CD4-positive, CD25-positive, alpha-beta regulatory T cell (primary cell): Measurements from ENCODE around the gene LIMS1. TPM values are rescaled to one million over a fixed set of nuclear protein-coding genes. Genes with fewer than 3 reads are reported as not detected.

Source experiments
- ATAC-seq, 2 donors: fragments of 150-1000 bp; cut with Tn5 transposase; one replicate each; pipeline ENCODE4 v1.10.0; 2021; ENCODE audit warnings: low read depth in 2 of 2, moderate number of reproducible peaks in 2 of 2, moderate library complexity in 1 of 2
- DNase-seq, 3 donors: peaks; one replicate each; pipeline versions ENCODE4 v3.0.0 to v3.0.0-alpha.2; 2012 to 2022; ENCODE audit warnings: mixed read lengths in 1 of 3
- H3K27ac ChIP-seq: one replicate; pipeline ENCODE4 v1.7.0; 2013; ENCODE audit warnings: mild to moderate bottlenecking, low read length; ENCODE audit not compliant: insufficient read depth, poor library complexity, severe bottlenecking
- H3K27me3 ChIP-seq: one replicate; pipeline ENCODE4 v1.7.0; 2013; ENCODE audit warnings: low read length; ENCODE audit not compliant: control insufficient read depth, insufficient read depth
- H3K36me3 ChIP-seq: one replicate; pipeline ENCODE4 v1.7.0; 2013; ENCODE audit warnings: mild to moderate bottlenecking, low read length, moderate library complexity; ENCODE audit not compliant: control insufficient read depth, insufficient read depth
- H3K4me1 ChIP-seq: 2 replicates; pipeline ENCODE4 v1.7.0; 2013; ENCODE audit warnings: mild to moderate bottlenecking, low read length; ENCODE audit not compliant: insufficient read depth, control insufficient read depth, poor library complexity, severe bottlenecking
- H3K4me3 ChIP-seq: one replicate; pipeline ENCODE4 v1.7.0; 2013; ENCODE audit warnings: low read depth, mild to moderate bottlenecking, low read length, moderate library complexity
- H3K9me3 ChIP-seq, 2 experiments: 1 replicate in 1 of 2; 2 replicates in 1 of 2; pipeline ENCODE4 v1.7.0; 2013; ENCODE audit warnings: low read length in 2 of 2, mild to moderate bottlenecking in 1 of 2, moderate library complexity in 1 of 2; ENCODE audit not compliant: control insufficient read depth in 2 of 2
- H3K27ac Mint-ChIP-seq, 3 donors: one replicate each; pipeline ENCODE4 v1.8.0; 2020 to 2022; ENCODE audit warnings: mild to moderate bottlenecking in 3 of 3, mixed read lengths in 3 of 3, moderate library complexity in 2 of 3
- H3K27me3 Mint-ChIP-seq: one replicate; pipeline ENCODE4 v1.8.0; 2022; ENCODE audit warnings: mild to moderate bottlenecking, mixed read lengths
- H3K36me3 Mint-ChIP-seq: one replicate; pipeline ENCODE4 v1.8.0; 2020; ENCODE audit warnings: mixed read lengths
- H3K4me1 Mint-ChIP-seq, 4 donors: one replicate each; pipeline ENCODE4 v1.8.0; 2020 to 2022; ENCODE audit warnings: mixed read lengths in 4 of 4, mild to moderate bottlenecking in 1 of 4
- H3K4me3 Mint-ChIP-seq, 4 donors: one replicate each; pipeline ENCODE4 v1.8.0; 2020 to 2022; ENCODE audit warnings: mild to moderate bottlenecking in 4 of 4, mixed read lengths in 4 of 4, moderate library complexity in 3 of 4
- H3K9me3 Mint-ChIP-seq, 7 donors: one replicate each; pipeline ENCODE4 v1.8.0; 2020 to 2022; ENCODE audit warnings: mixed read lengths in 7 of 7, mild to moderate bottlenecking in 3 of 7, moderate library complexity in 2 of 7
- polyA plus RNA-seq, 4 donors: library from polyadenylated mRNA; unstranded; fragments of 300-500 nt; fragmentation: Illumina TruSeq; gene quantifications; one replicate each; pipeline ENCODE4 v1.2.3, GENCODE V29; 2021
- total RNA-seq: library from RNA; stranded (reverse); gene quantifications from one replicate; pipeline ENCODE4 v1.2.3, GENCODE V29; 2022

The LIMS1 gene
- total and polyA plus RNA-seq, 5 donors from 2014 or later: 109 to 235 (median 158) TPM

DNA sequence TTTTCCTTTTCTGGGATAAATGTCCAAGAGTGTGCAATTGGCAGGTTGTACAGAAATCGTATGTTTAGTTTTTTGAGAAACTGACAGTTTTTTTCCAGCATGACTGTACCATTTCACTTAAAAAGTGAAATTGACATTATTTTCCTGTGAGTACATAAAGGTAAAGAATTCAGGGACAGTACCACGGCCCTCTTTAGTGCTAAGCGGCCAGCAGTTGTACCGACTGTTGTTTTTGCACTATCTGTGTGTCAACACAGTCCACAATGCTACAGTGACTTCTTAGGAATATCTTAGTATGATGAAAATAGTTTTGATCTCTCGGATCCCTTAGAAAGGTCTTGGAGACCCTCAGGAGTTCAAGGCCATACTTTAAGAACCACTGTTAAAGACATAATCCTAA lies 2.6 kb downstream of the LIMS1 start:
- H3K9me3 ChIP-seq: no peaks in the 10 kb centered on the region
- H3K36me3 ChIP-seq: no peaks in the 10 kb centered on the region
- no peaks in the 10 kb centered on the region for H3K27me3 ChIP-seq
- no peak for ATAC-seq
- Mint-ChIP-seq H3K36me3 (peaks cover 6% of the 10 kb centered on the region), H3K27me3 (no peaks in the 10 kb centered on the region), H3K9me3 (no peaks in the 10 kb centered on the region), H3K27ac (no peak overlapping the region), H3K4me1 (peaks cover 27 to 66% (median 32%) of the 10 kb centered on the region in 4 donors), H3K4me3 (peak overlapping the region in 1 of 4 donors; percentile 74)
- H3K4me3 ChIP-seq: no peak overlapping the region
- no peak for DNase-seq
- H3K27ac ChIP-seq: no peak overlapping the region
- H3K4me1 ChIP-seq: peaks cover 19% of the 10 kb centered on the region

DNA sequence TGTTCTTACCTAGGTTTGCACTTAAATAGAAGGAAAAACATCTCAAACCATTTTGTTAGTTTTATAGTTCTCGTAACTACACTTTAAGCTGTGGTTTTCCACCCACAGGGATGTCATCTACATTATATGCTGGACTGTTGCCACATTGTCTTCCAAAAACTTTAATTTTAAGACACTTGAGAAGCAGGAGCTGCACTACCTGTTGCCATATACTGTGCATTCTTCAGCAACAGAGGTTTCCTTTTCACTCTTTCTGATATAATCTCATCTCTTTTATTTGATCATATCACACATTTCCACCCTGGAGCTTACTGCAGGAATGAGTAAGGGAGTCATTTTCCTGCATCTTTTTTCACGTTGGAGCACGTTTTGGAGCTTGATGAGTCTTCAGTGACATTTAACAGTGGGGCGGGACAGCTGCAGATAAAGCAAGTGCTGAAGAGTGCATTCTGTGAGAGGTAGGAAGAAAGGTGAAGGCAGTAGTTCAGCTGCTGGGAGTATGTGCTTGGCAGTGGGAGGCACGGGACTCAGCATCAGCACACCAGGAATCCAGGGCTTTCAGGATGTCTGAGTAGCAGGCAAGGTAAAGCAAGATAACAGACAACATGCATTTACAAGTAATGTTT lies 3.8 kb downstream of the LIMS1 start:
- H3K4me1 Mint-ChIP-seq: peaks cover 24 to 63% (median 30%) of the 10 kb centered on the region in 4 donors
- peaks cover 6% of the 10 kb centered on the region for H3K36me3 Mint-ChIP-seq

DNA sequence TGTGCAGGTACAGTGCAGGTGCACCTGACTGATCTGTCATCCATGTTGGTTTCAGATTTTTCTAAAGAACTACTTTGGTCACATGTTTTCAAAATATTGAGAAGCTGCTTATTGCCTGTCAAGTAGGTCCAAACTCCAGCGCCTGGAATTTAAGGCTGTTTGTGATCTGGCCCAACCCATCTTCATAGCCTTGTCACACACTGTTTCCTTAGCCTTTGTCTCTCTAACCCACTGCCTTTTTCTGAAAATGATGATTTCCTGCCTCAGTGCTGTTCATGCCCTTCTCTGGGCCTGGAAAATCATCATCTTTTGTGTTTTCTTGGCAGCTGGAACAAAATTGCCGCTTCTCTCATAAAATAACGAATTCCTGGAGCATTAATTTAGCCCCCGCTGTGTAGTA lies 7.2 kb downstream of the LIMS1 start:
- Histone ChIP-seq H3K27me3 (no peaks in the 10 kb centered on the region), H3K9me3 (no peaks in the 10 kb centered on the region), H3K36me3 (no peaks in the 10 kb centered on the region), H3K4me3 (no peak overlapping the region), H3K27ac (no peak overlapping the region), H3K4me1 (no peaks in the 10 kb centered on the region)
- no peak for DNase-seq
- H3K4me3 Mint-ChIP-seq: no peak overlapping the region
- peak overlapping the region in 1 of 3 donors; percentile 67 for H3K27ac Mint-ChIP-seq
- no peaks in the 10 kb centered on the region for H3K27me3 Mint-ChIP-seq
- peaks cover 10% of the 10 kb centered on the region for H3K36me3 Mint-ChIP-seq
- peaks cover 8 to 46% (median 15%) of the 10 kb centered on the region in 4 donors for H3K4me1 Mint-ChIP-seq
- H3K9me3 Mint-ChIP-seq: no peaks in the 10 kb centered on the region
- ATAC-seq: no peak

More for the DNA sequence above, 3.8 kb downstream of the LIMS1 start:
- H3K27me3 Mint-ChIP-seq: no peaks in the 10 kb centered on the region
- ATAC-seq: no peak
- Histone ChIP-seq H3K36me3 (no peaks in the 10 kb centered on the region), H3K27ac (no peak overlapping the region), H3K9me3 (no peaks in the 10 kb centered on the region), H3K27me3 (no peaks in the 10 kb centered on the region), H3K4me1 (peaks cover 18% of the 10 kb centered on the region), H3K4me3 (no peak overlapping the region)
- peak overlapping the region in 2 of 3 donors; percentile 74 to 79 for H3K27ac Mint-ChIP-seq
- DNase-seq: no peak
- peak overlapping the region in 1 of 4 donors; percentile 74 for H3K4me3 Mint-ChIP-seq
- no peaks in the 10 kb centered on the region for H3K9me3 Mint-ChIP-seq

DNA sequence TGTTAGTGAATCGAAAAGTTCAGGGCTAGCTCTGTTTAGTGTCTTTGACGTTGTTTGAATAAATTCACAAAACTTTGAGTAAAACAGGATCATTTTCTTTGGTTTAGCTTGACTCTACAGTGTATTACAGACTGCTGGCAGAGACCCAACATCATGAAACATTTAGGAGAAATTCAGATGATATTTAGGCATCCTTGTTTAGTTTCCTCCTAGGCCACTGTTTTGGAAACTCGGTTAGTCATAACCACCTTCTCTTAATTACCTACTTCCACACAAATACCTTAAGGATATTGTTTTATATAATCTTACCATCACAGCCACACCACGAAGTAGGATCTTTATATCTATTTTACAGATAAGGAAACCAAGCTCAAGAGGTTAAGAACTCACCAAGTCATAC lies 7.8 kb downstream of the LIMS1 start:
- no peak overlapping the region for H3K4me3 ChIP-seq
- H3K9me3 ChIP-seq: no peaks in the 10 kb centered on the region
- Mint-ChIP-seq H3K27ac (no peak overlapping the region), H3K9me3 (no peaks in the 10 kb centered on the region), H3K4me3 (no peak overlapping the region), H3K36me3 (peaks cover 10% of the 10 kb centered on the region), H3K4me1 (peaks cover 13 to 43% (median 17%) of the 10 kb centered on the region in 4 donors), H3K27me3 (no peaks in the 10 kb centered on the region)
- H3K36me3 ChIP-seq: no peaks in the 10 kb centered on the region
- no peaks in the 10 kb centered on the region for H3K27me3 ChIP-seq
- DNase-seq: no peak
- no peaks in the 10 kb centered on the region for H3K4me1 ChIP-seq
- ATAC-seq: no peak
- no peak overlapping the region for H3K27ac ChIP-seq

DNA sequence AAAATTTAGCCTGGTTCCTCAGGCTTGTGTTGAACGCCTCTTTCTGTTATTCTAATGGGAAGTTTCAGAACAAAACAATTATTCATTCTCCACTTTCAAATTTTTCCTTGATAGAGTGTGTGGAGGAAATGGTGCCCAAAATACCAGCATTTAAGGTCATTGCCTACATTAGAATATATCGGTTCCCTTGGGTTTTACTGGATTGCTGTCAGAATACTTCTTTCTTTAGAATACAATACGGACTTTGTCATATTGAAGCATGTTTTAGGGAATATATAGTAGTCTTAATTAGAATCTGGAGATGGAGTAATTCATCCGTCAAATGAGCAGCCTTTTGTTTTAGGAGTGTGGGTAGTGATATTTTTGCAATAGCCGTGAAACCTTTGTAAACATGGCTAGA lies 13.3 kb downstream of the LIMS1 start:
- no peaks in the 10 kb centered on the region for H3K9me3 Mint-ChIP-seq
- no peak for ATAC-seq
- H3K36me3 ChIP-seq: no peaks in the 10 kb centered on the region

DNA sequence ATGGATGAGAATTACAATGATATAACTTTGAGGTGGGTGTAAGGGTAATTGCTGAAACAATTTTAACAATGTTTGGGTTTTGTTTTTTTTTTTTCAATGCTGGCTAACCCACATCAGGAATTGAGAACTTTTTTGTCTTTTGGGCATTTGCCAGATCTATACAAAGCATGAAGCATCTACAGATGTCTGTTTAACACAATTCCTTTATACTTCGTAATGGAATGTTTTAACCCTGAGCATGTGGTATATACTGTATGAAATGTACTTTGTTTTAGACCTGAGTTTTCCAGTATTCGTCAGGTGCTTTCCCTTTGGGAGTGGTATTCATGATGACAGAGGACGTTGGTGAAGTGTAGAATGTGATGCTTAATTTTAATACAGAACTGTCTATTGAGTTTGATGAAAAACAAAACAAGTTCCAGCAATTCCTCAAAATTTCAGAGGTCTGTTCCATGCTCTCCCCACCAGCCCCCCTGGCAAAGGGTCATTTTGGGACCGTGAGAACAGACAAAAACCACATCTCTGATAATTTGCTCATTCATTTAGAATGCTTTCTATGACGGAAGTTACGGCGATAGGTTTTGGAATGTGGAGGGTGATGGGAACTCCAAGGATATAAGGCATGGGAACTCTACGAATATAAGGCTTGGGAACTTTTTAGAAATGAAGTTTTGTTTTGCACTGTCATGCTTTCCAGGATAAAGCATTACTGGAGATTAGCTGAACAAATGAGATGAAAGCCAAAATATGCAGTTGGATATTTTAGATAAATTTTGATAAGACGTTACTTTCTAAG lies 14.1 kb downstream of the LIMS1 start:
- ATAC-seq: no peak
- peak overlapping the region in 2 of 3 donors; percentile 29 to 56 for H3K27ac Mint-ChIP-seq
- H3K4me1 Mint-ChIP-seq: peaks cover 0 to 13% (median 6%) of the 10 kb centered on the region in 4 donors
- H3K4me1 ChIP-seq: no peaks in the 10 kb centered on the region
- H3K36me3 Mint-ChIP-seq: peaks cover 4% of the 10 kb centered on the region
- H3K27me3 ChIP-seq: no peaks in the 10 kb centered on the region
- H3K4me3 Mint-ChIP-seq: no peak overlapping the region
- H3K27me3 Mint-ChIP-seq: no peaks in the 10 kb centered on the region
- DNase-seq: no peak
- H3K4me3 ChIP-seq: no peak overlapping the region
- H3K9me3 Mint-ChIP-seq: no peaks in the 10 kb centered on the region
- no peak overlapping the region for H3K27ac ChIP-seq
- no peaks in the 10 kb centered on the region for H3K9me3 ChIP-seq
- no peaks in the 10 kb centered on the region for H3K36me3 ChIP-seq

More for the DNA sequence above, 13.3 kb downstream of the LIMS1 start:
- Histone ChIP-seq H3K4me1 (no peaks in the 10 kb centered on the region), H3K27me3 (no peaks in the 10 kb centered on the region), H3K4me3 (no peak overlapping the region), H3K27ac (no peak overlapping the region), H3K9me3 (no peaks in the 10 kb centered on the region)
- Mint-ChIP-seq H3K36me3 (peaks cover 4% of the 10 kb centered on the region), H3K27ac (peak overlapping the region in 1 of 3 donors; percentile 29), H3K27me3 (no peaks in the 10 kb centered on the region), H3K4me1 (peaks cover 0 to 11% (median 6%) of the 10 kb centered on the region in 4 donors), H3K4me3 (no peak overlapping the region)
- DNase-seq: no peak

DNA sequence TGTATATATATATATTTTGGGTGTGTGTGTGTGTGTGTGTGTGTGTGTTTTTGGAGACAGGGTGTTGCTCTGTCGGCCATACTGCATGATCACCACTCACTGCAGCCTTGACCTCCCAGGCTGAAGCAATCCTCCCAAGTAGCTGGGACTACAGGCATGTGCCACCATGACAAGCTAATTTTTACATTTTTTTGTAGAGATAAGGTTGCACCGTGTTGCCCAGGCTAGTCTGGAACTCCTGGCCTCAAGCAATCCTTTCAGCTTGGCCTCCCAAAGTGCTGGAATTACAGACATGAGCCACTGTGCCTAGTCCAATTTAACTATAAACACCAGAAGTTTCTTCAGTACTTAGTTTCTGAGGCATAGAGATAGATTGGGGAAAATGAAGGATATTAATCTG lies 18.3 kb downstream of the LIMS1 start:
- no peak overlapping the region for H3K27ac ChIP-seq
- Mint-ChIP-seq H3K4me1 (peaks cover 0 to 18% (median 4%) of the 10 kb centered on the region in 4 donors), H3K4me3 (no peak overlapping the region), H3K27ac (no peak overlapping the region), H3K9me3 (no peaks in the 10 kb centered on the region), H3K36me3 (no peaks in the 10 kb centered on the region), H3K27me3 (no peaks in the 10 kb centered on the region)
- ATAC-seq (no peak), DNase-seq (no peak)
- H3K36me3 ChIP-seq: no peaks in the 10 kb centered on the region
- no peaks in the 10 kb centered on the region for H3K9me3 ChIP-seq
- no peak overlapping the region for H3K4me3 ChIP-seq
- no peaks in the 10 kb centered on the region for H3K4me1 ChIP-seq
- no peaks in the 10 kb centered on the region for H3K27me3 ChIP-seq
